Activated CD8-positive, alpha-beta memory T cell treated with anti-CD3 and anti-CD28 coated beads for 24 hours (primary cell): ENCODE measurements around the gene TOPAZ1.

ENCODE experiments used
- DNase-seq: peaks from one replicate; pipeline ENCODE4 v3.0.0-alpha.2; 2020

The TOPAZ1 gene

GRCh38 chr3:44241706-44242105 lies at the start of gene TOPAZ1:
TSS of gene TOPAZ1 (plus strand) at chr3:44241886. CDS start at chr3:44242054, 168 bp downstream.
- DNase-seq: no peak

- peak; percentile 82 for DNase-seq
These were observed 43.1 kb upstream of the TOPAZ1 start for GRCh38 chr3:44198284-44199269.

DNA sequence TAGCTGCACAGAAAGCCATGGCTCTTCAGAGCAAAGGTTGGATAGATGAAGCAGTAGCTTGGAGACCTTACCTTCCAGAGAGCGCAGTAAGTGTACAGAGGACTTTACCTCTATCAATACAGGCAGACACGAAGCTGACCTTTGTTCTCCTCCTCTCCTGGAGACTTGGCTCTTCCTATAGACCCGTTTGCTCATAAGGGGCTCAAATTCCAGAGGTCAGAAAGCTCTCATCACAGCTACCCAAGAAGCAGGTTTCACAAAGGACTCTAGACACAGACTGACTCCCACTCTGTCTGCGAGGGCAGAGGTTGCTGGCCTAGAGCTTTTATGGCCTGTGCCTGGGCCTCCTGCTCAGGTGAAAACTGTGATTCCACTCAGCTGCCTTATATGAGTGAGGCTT lies 35.4 kb upstream of the TOPAZ1 start:
- no peak for DNase-seq

- DNase-seq: no peak
These were observed 34.6 kb upstream of the TOPAZ1 start for GRCh38 chr3:44206862-44207652.

GRCh38 chr3:44208086-44208485 lies 33.6 kb upstream of the TOPAZ1 start:
- no peak for DNase-seq

- DNase-seq: no peak
These were observed 33.1 kb upstream of the TOPAZ1 start for GRCh38 chr3:44208568-44208967.

DNA sequence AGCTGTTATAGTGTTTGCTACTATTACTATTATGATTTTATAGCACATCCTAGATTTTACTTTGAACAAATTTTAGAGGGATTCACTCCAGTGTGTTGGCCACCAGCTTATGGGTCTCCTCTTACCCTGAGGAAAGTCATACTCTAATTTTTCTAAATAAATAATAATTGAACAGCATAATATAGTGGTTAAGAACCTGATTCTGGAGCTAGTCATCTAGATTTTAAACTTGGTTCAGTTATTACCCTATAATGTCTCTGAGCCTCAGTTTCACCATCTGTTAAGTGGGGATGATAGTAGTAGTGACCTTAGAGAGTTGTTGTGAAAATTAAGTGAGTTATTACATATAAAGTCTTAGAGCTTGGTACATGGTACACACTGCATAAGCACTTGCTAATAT lies 30.7 kb upstream of the TOPAZ1 start:
- no peak for DNase-seq

DNA sequence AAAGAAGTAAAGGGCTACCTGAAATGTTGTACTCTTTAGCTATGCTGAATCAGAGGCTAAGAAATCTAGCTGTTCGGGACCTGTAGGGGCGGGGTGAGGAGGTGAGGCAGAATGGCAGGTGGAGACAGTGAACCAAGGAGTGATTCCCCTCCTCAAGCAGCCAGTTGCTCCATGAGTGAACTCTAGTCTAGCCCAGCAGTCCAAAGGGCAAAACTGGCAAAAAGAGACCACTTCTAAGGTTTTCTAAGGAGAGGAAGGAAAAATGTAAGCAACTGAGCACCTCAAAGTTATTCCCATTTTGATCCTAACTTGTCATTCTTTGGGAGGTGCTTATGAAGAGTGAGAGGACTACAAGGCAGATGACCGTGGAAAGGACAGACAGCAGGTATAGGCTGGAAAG lies 19.3 kb upstream of the TOPAZ1 start:
- DNase-seq: no peak

DNA sequence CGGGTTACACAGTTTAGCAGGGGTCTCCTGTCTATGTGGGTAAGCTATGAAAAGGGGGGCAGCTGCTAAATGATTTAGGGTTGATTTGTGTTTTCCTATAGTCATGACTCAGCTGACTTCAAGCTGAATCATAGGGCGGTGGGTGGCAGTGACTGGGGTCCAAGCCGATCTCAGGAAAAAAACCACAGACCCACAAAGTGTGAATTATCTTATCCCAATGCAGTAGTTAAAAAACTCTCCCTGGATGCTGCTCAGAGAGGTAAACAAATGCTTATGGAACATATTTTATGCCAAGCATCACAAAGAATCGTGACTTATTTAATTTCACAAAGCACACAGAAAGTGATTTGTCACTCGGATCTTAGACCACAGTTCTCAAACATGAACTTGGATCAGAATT lies 18.4 kb upstream of the TOPAZ1 start:
- DNase-seq: no peak

DNA sequence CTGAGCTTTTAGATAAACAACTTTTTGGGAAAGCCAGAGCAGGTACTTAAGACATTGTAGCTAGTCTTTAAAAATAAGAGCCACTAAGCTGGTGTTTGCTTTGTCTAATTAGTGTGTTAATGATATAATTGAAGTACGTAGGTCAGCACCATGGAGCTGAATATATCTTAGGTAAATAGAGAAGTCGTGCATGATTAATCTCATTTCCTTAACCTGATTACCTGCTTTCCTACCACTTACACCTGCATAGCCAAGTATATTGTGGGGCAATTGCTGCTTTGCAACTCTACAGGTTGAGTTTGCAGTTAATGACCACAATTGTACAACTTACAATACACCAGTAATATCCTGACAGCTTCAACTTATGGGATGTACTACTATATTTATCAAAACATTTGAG lies 17.6 kb upstream of the TOPAZ1 start:
- no peak for DNase-seq

GRCh38 chr3:44226573-44226972 lies 15.1 kb upstream of the TOPAZ1 start:
- DNase-seq: no peak

GRCh38 chr3:44227632-44228031 lies 14.1 kb upstream of the TOPAZ1 start:
- DNase-seq: no peak

DNA sequence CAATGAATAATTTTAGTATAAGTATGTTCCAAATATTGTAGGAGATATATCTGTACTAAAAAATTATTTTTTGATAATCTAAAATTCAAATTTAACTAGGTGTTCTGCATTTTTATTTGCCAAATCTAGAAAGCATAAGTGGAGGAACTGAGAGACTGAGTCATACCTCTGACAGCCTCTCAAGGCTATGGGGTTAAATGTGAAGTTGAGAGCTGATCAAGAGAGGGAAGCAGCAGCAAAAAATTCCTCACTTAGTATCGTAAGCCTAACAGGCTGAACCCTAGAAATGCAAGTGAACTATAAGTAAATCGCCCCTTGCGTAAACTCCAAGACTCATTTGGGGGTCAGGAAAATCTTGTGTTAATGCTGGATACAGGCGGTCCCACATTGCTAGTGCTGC lies 12.8 kb upstream of the TOPAZ1 start:
- no peak for DNase-seq

DNA sequence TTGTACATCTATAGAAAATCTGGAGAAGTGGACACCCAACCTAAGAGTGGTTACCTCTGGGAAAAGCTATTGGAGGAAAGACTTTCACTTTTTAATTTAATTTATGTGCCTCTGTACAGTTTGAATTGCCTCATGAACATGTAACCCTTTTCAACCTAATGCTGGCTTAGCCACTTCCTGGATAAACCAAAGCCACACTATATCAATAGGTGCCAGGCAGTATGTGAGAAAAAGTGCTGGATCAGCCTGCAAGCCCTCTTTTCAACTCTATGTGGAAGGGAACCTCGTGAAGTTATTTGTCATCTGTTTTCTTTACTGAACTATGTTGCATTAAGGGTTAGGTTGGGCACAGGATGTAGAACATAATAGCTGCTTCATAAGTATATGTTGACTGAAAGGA lies 9.3 kb upstream of the TOPAZ1 start:
- DNase-seq: no peak

GRCh38 chr3:44234648-44235268 lies 6.9 kb upstream of the TOPAZ1 start:
- no peak for DNase-seq

DNA sequence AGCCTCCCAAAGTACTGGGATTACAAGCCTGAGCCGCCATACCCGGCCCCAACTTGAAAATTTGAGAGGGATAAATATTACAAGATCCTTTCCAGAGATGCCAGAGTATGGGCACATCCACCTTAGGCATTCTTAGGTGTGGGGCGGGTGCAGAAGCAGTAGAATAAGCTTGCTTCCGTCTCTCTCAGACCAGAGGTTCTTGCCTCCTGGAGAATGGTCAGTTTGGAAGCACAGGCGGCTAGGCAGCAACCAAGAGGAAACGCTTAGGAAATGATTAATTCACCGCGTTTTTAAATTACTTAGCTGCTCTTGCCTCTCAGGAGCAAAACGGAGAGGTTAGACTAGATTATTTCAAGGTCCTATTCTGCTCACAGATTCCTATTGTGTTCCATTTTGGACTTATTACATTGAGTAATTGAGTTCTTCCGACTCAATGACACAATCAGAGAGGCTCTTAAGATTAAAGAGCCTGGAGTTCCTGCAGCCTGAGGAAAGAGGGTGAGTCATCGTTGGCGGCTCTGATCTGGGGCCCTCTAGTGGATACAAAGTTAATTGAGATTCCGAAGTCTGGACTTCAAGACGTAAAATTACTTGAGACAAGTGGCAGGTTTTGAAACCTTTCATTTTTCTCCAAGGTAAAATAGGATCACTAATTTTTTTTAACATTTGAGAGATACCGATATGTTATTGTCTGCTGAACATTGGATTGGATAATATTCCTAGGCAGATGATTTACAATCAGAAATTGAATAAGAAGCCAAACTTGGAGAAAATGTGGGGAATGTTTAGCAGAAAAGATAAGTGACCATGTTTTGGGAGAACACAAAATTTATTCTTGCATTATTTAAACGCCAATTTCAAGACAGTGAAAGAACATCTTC lies 5.8 kb upstream of the TOPAZ1 start:
- DNase-seq: no peak

GRCh38 chr3:44236485-44236908 lies 5.2 kb upstream of the TOPAZ1 start:
- no peak for DNase-seq

DNA sequence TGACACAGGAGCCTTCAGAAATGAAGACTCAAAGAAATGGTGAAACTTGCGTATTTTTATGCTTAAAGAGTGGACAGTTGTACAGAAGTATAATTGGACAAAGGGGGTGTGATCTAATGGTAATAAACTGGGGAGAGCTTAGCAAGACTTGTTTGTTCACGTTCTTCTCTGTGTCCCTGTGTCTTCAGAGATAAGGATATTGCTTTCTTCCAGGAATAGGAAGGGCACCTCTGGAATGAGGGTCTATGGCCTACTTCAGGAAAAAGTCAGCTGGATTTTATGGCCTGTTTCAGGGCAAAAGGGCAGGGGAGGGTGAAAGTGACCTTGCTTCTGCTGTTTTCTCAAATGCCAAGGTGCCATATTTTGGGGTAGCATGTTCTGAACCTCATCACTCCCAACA lies 4.5 kb upstream of the TOPAZ1 start:
- no peak for DNase-seq

DNA sequence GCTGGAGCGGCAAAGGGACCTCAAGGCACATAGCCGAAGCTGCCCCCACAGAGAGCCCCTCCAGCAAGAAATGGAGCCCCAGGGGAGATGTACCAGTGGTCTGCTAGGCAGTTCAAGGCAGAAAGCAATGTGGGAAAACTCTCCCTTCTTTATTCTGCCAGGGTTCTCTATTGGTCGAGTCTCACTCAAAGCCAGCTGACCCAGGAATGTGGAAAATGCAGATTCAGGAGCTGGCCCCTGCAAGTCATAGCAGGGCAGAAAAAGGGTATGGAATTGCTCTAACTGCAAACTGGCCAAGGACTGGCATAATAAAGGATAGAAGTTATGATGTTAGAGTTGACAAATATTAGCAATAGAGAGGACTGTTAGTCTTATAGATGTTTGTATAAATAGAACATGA lies 4.0 kb upstream of the TOPAZ1 start:
- DNase-seq: no peak

DNA sequence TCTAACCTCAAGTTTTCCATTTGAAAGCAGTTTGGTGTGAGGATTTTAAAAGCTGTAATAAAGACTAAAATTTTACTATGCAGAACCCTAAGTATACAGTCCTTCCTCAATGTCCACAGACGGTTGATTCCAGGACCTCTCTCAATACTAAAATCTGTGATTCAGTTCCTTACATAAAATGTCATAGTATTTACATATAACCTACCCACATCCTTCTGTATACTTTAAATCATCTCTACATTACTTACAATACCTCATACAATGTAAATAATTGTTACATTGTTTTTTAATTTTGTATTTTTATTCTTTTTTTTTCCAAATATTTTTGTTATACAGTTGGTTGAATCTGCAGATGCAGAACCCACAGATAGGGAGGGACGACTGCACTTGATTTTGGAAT lies 2.8 kb upstream of the TOPAZ1 start:
- no peak for DNase-seq

GRCh38 chr3:44240061-44240460 lies 1.6 kb upstream of the TOPAZ1 start:
- DNase-seq: no peak

GRCh38 chr3:44242721-44243120 lies 1.0 kb downstream of the TOPAZ1 start:
- DNase-seq: no peak
